NCI-H82 treated with DMSO at 0.1 percent for 48 hours (cell line): ENCODE results near the gene FOXD2.

ENCODE experiments used
- DNase-seq: peaks from one replicate; lab custom pipeline; 2025; ENCODE audit not compliant: unreplicated experiment; lab: John Stamatoyannopoulos, UW

FOXD2 gene

DNA sequence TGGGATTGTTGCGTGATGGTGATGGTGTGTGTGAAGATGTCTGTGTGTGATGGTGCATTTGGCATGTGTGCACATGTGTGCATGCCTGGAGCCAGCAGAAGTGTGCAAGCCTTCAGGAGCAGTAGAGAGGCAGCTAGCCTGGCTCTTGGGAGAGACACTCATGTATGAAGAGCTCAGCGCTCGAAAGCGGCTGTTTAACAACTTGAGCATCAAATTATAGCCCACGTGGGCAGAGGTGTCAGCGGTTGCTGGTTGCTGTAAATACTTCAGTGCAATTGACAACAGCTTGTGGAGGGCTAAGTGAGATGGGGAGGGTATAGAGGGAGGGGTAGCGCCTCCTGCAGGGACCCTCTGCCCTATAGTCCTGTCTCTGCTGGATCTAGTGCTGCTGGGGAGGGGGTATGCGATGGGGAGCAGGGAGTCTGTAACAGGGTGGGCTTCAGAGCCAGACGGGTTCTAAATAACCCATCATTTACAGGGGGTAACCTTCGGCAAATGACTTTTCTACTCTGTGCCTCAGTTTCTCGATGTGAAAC lies 21.5 kb downstream of the FOXD2 start:
- DNase-seq, result no peak

DNA sequence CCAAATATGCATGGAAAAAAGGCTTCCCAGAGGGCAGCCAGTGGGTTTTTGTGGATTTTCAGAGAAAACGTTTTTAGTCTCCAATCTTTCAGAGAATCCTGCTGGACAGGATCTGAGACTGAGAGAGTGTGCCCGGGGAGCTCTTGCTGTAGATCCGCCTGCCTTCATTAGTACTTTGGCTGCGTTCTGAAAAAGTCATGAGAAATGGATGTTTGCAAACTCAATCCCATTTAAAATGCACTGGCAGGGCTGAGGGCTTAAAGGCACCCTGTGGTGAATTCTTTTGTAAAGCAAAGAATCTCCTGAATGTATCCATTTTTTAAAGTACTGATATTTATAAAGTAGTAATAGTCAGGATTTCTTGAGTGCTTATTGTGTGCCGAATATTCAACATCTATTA lies 22.2 kb downstream of the FOXD2 start:
- no peak for DNase-seq

GRCh38 chr1:47460456-47460855 lies 22.6 kb downstream of the FOXD2 start:
- no peak for DNase-seq

GRCh38 chr1:47465605-47466004 lies 27.8 kb downstream of the FOXD2 start:
- DNase-seq, result no peak

DNA sequence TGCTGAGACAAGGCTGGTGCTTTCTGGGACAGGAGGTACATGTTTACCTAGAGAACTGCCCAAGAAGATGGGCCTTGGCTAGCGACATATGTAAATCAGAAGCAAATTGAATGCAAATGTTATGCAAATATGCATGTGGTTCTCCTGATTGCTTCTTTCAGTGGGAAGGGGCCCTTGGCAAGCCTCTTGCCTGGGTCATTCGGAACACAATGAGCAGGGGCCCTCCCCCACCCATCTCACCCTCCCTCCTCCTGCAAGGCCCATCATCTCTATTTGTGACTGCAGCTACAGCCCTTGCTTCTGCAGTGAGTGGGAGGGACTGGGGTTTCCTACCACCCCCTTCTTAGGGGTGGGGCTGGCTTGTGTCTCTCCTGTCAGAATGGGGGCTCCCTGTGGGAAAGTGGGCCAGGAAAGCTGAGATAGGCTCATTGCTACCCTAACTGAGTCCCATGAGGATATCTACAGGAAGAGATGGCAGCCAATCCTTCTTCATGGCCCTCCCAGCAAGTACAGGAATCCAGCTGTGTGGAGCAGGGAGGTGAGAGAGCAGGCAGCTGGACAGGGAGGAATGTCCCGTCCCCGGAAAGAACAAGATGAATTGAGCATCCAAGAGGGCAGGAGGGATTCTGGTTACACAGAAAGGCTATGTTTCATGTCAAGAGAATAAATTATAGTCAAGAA lies 31.0 kb downstream of the FOXD2 start:
- no peak for DNase-seq

DNA sequence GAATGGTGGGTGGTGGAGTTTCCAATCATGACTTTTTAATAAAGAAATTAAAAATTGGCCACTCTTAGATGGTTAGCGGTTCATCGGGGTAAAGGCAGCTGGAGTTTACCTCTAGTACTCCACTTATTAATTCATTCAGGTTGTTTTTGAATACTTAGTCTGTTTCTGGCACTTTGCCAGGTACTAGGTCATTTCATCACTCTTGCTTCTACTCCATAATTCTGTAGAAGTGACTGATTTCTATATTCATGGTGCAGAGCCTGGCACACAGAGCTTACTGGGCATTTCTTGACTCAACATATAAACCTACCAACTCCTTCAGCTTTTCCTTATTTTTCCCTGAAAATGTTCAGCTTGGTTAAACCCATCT lies 31.5 kb downstream of the FOXD2 start:
- no peak for DNase-seq

- DNase-seq, result no peak
Observed at GRCh38 chr1:47469910-47470309, 32.1 kb downstream of the FOXD2 start.

- no peak for DNase-seq
Observed at GRCh38 chr1:47471163-47471562, 33.3 kb downstream of the FOXD2 start.

DNA sequence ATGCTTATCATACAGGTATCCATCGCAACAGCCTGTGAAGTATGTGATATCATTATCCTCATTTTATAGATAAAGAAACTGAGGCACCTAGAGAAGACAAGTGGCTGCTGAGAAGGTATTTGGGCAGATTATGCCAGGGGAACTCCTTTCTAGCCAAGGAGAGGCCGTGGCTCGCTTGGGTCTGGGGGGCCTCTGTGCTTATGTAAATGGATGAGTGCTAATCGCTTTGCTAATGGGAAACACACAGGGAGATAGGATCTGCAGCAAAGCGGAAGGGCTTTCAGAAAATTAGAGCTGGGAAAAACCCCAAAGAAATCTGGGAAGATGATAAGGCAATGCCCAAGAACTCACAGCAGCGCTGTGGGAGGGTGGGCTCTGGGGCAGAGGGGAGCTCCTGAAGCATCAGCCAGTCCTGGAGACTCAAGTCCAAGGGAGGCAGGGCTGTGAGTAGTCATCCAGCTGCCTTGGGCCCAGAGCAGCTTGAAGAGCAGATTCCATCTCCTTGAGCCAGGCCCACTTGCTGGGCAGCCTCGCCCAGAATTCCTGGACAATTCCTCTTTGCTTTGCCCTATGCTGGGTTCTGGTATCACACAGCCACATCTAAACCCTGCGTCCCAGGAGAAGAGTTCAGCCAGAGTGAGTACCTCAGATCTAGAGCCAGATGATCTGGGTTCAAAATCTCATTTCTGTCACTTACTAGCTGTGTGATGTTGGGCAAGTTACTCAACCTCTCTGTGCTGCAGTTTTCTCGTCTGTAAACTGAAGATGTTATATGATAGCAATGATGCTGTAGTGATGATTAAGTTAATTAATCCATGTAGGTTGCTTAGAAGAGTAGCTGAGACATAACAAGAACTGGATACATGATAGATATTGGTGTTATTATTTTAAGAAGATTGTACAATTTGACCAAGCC lies 36.7 kb downstream of the FOXD2 start:
- no peak for DNase-seq

GRCh38 chr1:47477595-47478080 lies 39.8 kb downstream of the FOXD2 start:
- DNase-seq, result no peak

DNA sequence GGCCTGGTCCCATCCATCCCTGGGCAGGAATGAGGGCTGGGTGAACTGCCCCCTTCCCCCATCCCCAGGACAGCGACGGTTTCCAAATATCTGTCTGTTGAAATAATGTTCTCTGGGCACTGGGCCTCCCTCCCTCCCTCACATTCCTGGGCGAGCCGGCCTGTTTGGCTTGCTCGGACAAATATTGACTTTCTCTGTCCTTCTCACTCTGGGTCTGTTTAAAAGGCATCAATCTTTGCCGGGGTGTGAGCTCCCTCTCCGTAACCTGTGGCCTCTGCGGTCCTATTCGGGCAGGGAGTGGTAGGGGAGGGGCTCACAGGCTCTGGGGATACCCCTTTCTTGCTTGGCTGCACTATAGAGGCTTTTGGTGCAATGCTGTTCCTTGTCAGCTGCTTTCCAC lies 40.2 kb downstream of the FOXD2 start:
- no peak for DNase-seq

DNA sequence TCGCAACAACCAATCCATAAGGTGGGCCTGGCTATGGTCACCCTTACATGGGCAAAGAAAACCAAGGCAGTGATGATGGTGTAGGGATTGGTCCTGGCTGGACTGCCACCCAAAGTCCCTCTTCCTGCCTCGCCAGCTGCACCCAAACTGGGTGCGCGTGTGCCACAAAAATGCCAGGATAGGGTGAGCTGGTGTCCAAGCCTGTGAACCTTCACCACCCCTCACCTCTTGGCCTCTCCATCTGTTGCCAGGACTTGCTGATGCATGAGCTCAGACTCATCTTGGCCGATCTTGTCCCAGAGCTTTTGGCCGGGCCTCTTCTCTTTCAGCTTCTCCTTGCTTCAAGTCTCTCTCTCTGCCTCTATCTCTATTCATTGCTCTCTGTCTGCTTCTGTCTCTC lies 41.8 kb downstream of the FOXD2 start:
- DNase-seq, result no peak

DNA sequence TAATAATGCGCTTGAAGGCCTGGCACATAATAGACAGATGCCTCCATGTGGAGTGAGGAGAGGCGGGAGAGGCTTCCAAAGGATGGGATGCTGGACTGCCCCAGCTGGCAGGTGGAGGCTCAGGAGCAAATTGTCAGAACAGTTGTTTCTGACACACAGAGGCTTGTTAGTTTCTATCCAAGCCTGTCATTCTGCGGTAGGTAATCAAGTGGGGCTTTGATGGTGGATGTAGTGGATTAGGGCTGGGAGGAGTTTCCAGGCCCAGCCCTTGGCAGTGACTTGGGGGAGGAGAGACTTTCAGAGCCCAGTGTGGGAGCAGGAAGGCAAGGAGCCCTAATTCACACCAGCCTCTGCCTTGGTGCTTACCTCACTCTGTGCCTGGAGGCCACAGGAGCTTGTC lies 44.1 kb downstream of the FOXD2 start:
- no peak for DNase-seq

DNA sequence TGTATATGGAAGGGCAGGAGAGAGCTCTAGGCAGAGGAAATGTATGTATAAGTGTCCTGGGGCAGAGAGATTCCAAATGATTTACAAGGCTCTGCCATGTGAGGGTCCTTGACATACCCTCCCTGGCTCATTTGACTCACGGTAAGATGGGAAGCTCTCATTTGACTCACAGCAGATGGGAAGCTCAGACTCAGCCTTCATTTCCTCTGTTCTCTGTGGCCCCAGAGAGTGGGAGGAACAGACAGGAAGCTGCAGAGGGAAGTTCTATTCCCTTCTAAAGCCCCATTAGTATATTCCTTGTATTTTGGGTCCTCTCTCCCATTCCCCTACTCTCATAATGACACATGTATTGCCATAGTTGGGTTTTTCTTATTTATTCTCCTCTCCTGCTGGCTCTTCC lies 44.9 kb downstream of the FOXD2 start:
- no peak for DNase-seq

DNA sequence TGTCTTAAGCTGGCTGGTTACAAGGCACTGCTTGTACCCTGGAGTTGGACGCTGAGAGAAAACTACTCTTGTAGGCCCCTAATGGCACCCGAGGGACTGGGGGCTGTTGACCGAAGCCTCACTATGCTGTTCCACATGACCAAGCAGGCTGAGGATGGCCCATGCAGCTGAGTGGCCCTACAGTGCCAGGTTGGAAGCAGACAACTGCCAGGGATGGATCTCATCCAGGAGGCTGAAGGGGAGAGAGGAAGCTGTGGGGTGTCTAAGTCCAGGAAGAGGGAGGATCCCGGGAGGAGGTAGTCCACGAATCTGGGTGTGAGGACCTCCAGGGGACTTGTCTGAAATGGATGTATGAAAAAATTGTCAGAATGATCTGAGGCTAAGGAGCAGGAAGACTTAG lies 45.8 kb downstream of the FOXD2 start:
- no peak for DNase-seq

DNA sequence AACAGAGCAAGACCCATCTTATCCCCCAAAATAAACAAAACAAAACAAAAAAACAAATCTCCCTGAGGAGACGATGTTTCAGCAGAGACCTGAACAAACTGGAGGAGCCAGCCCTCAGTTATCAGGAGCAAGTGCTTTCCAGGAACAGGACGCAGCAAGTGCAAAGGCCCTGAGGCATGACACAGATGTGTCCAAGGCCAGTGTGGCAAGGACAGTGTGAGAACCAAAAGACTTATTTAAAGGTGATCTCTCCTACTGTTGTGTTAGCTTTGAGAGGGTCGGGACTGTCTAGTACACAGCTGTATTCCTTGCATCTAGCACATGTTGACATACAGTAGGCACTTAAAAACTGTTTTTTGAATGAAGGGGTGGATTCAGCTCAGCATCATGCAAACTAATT lies 48.0 kb downstream of the FOXD2 start:
- DNase-seq, result no peak

- DNase-seq, result no peak
Observed at GRCh38 chr1:47487332-47487731, 49.5 kb downstream of the FOXD2 start.

GRCh38 chr1:47487850-47488450 lies 50.1 kb downstream of the FOXD2 start:
- DNase-seq, result no peak
